ENCODE measurements around the gene ASPHD1.
"Not testable (repeated sequence)": the region's sequence is repeated elsewhere in the genome, so short reads cannot be mapped to it uniquely, and the experiment has no call there.

ASPHD1 gene

GRCh38 chr16:29877266-29877961 is 22.9 kb upstream of the ASPHD1 start:
- TF ChIP-seq, protein P1, sequence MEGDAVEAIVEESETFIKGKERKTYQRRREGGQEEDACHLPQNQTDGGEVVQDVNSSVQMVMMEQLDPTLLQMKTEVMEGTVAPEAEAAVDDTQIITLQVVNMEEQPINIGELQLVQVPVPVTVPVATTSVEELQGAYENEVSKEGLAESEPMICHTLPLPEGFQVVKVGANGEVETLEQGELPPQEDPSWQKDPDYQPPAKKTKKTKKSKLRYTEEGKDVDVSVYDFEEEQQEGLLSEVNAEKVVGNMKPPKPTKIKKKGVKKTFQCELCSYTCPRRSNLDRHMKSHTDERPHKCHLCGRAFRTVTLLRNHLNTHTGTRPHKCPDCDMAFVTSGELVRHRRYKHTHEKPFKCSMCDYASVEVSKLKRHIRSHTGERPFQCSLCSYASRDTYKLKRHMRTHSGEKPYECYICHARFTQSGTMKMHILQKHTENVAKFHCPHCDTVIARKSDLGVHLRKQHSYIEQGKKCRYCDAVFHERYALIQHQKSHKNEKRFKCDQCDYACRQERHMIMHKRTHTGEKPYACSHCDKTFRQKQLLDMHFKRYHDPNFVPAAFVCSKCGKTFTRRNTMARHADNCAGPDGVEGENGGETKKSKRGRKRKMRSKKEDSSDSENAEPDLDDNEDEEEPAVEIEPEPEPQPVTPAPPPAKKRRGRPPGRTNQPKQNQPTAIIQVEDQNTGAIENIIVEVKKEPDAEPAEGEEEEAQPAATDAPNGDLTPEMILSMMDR (conservative IDR thresholded peaks at IDR 0.05; ENCODE audit: low read depth, low read length), result no peak
- H3K4me3 ChIP-seq (ENCODE audit: low read depth, low read length), result no peak overlapping the region
- peak; percentile 46 for DNase-seq (ENCODE audit: low read depth)

DNA sequence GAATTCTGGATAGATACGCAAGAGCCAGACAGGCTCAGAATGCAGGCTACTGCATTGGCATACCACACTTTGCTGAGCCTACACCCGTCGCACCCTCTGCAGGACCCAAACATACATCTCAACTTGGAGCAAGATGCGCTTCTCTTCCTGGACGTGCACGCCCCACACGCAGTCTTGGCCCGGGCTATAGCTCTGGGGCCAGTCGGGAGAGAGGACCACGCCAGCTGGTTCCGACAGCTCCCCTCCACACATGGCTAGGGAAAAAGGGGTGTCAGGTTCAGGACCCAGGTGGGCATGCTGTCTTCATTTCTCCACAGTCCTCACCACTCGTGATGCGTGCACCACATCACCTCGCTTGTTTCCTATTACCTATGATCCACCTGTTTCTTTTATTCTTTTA is 22.1 kb upstream of the ASPHD1 start:
- DNase-seq (ENCODE audit: low read depth), result no peak
- TF ChIP-seq, protein P1 (conservative IDR thresholded peaks at IDR 0.05; ENCODE audit: low read depth, low read length), result no peak
- H3K4me3 ChIP-seq (ENCODE audit: low read depth, low read length), result no peak overlapping the region

DNA sequence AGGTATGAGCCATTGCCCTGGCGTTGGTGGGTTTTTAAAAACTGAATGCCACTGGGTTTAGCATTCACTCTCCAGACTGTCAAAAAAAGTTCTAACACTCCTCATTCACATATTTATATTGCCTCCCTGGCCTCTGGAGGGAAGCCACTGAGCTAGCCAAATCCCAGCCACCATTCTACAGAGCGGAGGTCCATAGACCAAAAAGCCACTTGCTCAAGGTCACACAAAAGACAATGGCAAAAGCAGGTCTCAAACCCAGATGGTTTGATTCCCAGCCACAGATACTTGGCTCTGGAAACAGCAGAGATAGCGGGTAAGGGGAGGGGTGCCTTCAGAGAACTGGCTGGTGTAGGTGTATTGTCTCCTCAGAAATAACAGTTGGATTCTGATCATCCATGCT is 19.2 kb upstream of the ASPHD1 start:
- H3K4me3 ChIP-seq (ENCODE audit: low read depth, low read length), result no peak overlapping the region
- no peak for DNase-seq (ENCODE audit: low read depth)
- TF ChIP-seq, protein P1 (conservative IDR thresholded peaks at IDR 0.05; ENCODE audit: low read depth, low read length), result no peak

DNA sequence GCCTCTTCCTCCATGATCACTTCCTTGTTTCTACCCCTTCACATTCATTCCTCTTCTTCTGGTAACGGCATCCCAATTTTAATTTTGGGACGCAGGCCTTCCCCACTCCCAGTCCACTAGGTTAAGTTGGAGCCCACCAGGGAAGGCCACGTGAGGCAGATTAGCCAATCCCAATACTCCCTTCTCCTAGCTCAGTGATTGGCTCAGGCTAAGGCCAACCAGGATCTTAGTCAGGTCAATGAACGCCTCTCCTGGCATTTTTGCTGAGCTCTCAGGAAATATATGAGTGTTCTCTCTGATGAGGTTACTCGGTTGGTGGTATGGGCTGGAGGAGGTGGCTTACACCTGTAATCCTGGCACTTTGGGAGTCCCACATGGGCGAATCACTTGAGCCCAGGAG is 16.3 kb upstream of the ASPHD1 start:
- DNase-seq (ENCODE audit: low read depth), result no peak
- TF ChIP-seq, protein P1 (conservative IDR thresholded peaks at IDR 0.05; ENCODE audit: low read depth, low read length), result no peak
- H3K4me3 ChIP-seq (ENCODE audit: low read depth, low read length), result no peak overlapping the region

GRCh38 chr16:29889372-29889771 is 10.9 kb upstream of the ASPHD1 start:
- DNase-seq (ENCODE audit: low read depth); H3K4me3 ChIP-seq (ENCODE audit: low read depth, low read length): not testable (repeated sequence)

DNA sequence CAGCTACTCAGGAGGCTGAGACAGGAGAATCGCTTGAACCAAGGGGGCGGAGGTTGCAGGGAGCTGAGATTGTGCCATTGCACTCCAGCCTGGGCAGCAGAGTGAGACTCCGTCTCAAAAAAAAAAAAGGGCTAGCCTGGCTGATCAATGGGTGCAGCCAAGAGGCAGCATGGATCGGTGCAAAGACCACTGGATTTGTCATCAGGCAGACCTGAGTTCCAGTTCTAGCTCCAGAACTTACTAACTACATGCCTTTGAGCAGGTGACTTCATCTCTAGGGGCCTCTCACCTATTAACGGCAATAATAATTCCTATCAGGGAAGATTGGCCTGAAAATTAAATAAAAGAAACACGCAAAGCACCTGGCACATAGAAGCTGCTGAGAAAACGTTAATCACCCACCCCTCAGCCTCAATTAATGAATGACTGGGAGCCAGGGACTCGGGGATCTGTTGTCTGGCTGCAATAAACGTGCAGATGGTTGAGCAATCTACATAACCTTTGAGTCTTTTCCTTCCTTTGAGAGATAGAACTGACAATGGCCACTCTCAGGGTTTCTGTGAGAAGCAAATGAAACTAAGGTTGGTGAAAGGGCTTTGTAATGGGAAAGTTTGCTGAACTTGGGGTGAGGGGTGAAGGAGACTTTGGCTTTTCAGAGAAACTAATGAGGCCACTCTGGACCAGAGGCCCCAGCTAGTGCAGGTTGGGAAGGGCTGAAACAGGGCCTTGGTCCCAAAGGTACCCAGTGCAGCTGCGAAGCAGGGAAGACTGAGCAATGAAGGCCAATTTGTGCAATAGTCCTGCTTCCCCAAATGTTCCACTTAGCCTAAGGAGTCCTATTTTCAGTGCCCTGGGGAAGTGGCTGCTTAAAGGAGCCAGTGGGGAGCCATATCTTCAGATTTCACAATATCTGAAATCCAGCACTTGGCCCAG is 8.5 kb upstream of the ASPHD1 start:
- TF ChIP-seq, protein P1 (conservative IDR thresholded peaks at IDR 0.05; ENCODE audit: low read depth, low read length), result no peak
- H3K4me3 ChIP-seq (ENCODE audit: low read depth, low read length), result no peak overlapping the region
- no peak for DNase-seq (ENCODE audit: low read depth)

DNA sequence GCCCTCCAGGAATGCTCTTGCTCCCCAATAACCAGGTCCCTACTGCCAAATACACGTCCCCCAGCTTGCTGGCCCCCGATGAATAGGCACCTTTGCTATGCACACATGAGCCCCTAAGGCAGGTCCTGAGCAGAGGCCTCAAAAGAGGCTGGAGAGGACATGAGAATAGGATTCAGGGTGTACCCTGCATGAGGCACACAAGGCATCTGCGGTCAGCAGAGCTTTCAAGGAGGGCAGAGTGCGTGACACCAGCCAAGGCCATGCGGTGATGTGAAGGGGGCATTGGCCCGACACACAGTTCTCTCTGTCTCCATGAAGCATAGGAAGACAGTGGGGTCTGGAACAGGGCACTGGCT is 7.9 kb upstream of the ASPHD1 start:
- no peak for DNase-seq (ENCODE audit: low read depth)
- TF ChIP-seq, protein P1 (conservative IDR thresholded peaks at IDR 0.05; ENCODE audit: low read depth, low read length), result no peak
- no peak overlapping the region for H3K4me3 ChIP-seq (ENCODE audit: low read depth, low read length)

Data from choroid plexus epithelial cell (primary cell).